Endometrium (tissue), 2 donors: ENCODE measurements around the gene OR51A7.
"Not testable (repeated sequence)": the region's sequence is repeated elsewhere in the genome, so short reads cannot be mapped to it uniquely, and the experiment has no call there.

ENCODE experiments used
- FAIRE-seq: peaks from 2 replicates; lab custom pipeline; 2012; peaks lifted over from hg19 to GRCh38; lab: Jason Lieb, UNC
- donor health status: control.
- donor health status: control.

Gene OR51A7, protein sequence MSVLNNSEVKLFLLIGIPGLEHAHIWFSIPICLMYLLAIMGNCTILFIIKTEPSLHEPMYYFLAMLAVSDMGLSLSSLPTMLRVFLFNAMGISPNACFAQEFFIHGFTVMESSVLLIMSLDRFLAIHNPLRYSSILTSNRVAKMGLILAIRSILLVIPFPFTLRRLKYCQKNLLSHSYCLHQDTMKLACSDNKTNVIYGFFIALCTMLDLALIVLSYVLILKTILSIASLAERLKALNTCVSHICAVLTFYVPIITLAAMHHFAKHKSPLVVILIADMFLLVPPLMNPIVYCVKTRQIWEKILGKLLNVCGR

DNA sequence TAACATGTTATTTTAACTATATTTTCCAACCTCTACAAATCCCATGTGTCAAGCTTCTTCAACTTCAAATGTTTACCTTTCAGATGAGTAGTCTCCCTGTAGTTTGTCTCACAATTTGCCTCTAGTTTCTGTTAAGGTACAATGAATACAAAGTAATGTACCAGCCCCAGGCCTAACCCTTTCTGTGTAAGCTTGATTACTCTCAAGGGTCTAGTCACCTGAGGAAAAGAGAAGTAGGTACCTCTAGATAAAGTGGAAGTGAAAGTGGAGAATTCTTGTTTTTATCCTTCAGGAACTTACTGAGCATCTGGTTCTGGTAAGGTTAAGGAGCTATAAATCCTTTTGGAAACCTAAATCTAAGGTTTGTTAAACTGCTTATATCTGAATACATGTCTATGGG, at the start of gene OR51A7:
TSS of gene OR51A7 (plus strand) at position 300 of the 400 bp plus-strand sequence. CDS start 3,587 bp downstream, outside the sequence.
- no peak for FAIRE-seq

DNA sequence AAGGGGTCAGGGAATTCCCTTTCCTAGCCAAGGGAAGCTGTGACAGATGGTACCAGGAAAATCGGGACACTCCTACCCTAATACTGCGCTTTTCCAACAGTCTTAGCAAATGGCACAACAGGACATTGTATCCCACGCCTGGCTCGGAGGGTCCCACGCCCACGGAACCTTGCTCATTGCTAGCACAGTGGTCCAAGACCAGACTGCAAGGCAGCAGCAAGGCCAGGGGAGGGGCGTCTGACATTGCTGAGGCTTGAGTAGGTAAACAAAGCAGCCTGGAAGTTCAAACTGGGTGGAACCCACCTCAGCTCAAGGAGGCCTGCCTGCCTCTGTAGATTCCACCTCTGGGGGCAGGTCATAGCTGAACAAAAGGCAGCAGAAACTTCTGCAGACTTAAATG, 49.3 kb upstream of the OR51A7 start:
- FAIRE-seq, result not testable (repeated sequence)

DNA sequence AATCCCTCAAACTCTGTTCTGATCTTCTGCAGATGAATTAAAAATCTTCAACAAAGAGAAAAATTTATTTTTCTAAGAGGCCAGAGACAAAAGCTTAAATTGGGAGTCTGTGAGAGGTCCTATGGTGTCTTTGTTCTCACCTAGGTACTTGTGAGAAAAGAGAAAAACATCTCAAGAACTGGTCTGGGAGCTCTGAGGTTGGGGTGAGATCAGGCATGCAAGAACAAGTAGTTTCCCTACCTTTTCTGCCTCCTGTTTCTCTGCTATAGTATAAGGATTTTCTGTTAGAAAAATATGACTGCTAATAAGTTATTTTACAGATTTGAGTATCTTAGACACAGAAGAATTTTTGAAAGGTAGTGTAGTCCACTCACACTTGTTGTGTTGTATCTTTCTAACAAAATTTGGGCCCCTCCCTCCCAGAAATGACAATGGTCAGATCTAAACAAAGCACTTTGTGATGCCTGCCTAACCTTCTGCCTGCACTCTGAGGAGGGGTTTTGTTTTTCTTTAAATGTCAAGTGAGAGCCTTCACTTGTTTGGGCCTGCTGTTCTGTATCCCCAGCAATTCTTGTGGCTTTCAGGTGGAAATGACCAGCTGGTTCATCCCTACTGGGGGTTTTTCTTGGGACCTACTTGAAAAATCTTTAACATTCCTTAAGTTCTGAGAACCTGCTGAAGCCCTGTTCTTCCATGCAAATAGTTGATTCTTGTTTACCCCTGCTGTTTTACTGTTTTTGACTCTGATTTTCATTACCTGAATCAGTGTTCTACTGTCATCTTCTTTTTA, 40.9 kb upstream of the OR51A7 start:
- FAIRE-seq, result no peak

DNA sequence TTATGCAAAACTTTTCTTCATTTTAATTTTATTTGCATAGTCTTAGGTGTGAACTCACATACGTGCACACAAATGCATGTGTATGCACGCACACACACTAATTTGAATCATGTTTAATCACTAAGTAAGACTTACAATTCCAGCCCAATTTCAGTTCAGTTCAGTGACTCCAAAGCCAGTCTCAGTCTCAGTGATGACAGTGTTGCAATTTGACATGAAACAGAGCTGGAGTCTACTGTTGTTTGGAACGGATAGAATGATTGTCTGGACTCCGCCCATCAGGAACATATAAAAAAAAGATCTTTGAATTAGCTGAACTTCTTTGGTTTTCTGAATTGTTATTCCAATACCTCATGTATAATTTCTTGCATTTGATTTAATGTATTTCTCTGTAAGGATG, 39.7 kb upstream of the OR51A7 start:
- no peak for FAIRE-seq

DNA sequence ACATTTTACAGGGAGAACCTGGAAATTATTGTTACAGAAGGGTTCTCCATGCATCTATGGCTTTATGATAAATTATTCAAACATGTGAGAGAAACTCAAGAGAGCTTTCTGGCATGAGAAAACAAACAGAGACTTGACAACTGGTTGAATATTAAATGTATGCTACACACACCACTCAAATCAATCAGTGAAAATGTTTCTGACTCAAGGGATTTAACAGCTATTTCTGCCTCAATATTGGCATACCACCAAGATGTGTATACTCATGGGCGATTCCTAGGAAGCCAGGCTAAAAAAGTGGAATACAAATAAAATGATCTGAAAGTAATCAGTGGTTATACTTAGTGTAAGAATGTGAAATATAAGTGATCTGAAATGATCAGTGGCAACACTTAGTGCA, 37.7 kb upstream of the OR51A7 start:
- no peak for FAIRE-seq

DNA sequence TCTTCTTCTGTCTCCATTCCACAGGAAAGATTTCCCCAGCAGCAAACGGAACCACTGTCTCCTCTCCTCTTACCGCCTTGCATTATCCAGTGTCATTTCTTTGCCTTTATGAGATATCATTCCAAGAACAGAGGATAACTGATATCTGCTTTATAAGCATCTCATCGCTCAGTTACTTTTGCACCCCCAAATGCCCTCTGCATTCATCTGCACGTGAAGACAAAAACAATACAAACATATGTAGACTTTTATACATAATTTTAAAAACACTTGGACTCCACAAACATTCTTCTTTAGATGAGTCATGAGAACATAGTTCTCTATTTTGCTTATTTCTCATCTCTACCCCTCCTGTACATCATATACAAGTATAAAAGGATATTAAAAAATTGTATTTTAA, 22.4 kb upstream of the OR51A7 start:
- no peak for FAIRE-seq

DNA sequence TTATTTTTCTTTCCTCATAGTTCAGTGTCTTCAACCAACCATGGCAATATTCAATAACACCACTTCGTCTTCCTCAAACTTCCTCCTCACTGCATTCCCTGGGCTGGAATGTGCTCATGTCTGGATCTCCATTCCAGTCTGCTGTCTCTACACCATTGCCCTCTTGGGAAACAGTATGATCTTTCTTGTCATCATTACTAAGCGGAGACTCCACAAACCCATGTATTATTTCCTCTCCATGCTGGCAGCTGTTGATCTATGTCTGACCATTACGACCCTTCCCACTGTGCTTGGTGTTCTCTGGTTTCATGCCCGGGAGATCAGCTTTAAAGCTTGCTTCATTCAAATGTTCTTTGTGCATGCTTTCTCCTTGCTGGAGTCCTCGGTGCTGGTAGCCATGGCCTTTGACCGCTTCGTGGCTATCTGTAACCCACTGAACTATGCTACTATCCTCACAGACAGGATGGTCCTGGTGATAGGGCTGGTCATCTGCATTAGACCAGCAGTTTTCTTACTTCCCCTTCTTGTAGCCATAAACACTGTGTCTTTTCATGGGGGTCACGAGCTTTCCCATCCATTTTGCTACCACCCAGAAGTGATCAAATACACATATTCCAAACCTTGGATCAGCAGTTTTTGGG, 21.6 kb upstream of the OR51A7 start, which contains the start of gene OR51T1:
TSS of gene OR51T1 (plus strand) at position 41 of the 641 bp plus-strand sequence. CDS start at position 41, 0 bp downstream.
- FAIRE-seq, result no peak

DNA sequence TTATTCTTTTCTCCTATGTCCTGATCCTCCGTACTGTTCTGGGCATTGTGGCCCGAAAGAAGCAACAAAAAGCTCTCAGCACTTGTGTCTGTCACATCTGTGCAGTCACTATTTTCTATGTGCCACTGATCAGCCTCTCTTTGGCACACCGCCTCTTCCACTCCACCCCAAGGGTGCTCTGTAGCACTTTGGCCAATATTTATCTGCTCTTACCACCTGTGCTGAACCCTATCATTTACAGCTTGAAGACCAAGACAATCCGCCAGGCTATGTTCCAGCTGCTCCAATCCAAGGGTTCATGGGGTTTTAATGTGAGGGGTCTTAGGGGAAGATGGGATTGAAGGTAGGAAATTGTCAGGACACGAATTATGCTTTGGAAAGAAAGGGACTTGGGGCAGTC, 21.0 kb upstream of the OR51A7 start:
- FAIRE-seq, result no peak

DNA sequence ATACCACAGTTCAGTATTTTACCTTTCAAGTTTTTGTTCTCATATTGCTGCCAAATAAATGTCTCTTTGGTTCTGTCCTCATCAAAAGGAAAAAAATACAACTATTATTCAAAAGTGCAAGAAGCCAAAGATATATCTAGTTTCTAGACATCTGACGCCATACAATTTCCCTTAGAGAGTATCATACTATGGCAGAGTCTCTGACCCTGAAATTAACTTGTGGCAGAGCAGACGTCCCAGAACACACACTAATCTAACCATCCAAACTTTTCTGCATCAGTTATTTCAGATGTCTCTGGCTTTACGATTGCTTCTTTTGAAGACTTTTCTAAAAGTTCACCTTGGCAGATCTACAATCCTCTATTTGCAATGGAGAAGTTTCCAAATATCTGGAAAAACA, 19.2 kb upstream of the OR51A7 start:
- no peak for FAIRE-seq

DNA sequence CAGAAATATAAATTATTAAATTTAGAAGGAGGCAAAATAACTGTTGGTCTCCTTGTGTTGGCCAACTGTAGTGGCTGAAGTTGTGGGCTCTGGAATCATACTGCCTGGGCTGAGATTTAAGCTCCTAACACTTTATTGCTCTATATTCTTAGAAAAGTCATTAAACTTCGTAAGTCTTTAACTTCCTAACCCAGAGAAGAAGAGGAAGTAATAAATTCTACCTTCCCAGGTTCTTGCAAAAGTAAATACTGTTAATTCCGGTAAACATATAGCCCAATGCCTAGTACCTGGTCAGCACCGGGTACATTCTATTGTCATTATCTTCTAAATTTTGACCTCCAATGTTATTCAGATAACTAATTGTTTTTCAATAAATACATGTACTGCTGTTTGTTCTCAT, 17.4 kb upstream of the OR51A7 start:
- FAIRE-seq, result no peak

DNA sequence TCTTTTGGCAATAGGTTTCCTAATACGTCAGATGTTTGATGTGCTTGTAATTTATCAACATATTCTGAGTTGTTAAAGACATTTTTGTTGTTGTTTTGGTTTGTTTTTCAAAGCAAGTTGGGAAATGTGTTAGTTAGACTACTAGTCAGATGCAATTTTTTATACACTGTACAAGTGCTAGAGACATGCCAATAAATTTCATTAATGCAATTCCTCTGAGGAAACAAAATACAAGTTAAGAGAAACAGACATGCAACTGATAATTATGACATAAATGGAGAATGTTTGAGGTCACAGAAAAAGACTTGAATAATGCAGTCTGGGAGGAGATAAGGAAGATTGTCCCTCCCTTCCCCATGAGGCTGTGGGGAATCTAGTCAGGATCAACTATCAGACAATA, 16.0 kb upstream of the OR51A7 start:
- no peak for FAIRE-seq

DNA sequence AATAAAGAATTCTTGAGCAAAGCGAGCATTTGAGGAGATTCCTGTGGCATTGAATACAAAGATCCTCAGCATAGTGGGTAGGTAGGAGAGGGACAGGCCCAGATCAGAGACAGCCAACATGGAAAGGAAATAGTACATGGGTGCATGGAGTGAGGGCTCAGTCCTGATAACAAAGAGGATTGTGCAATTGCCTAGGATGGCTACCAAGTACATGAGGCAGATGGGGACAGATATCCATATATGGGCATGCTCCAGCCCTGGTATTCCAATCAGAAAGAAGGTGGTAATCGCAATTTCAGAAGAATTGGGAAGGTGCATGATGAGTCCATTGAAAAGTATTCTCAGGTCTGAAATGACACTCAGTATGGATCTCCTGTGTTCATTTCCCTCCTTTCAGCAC, 13.3 kb upstream of the OR51A7 start:
- FAIRE-seq, result no peak

DNA sequence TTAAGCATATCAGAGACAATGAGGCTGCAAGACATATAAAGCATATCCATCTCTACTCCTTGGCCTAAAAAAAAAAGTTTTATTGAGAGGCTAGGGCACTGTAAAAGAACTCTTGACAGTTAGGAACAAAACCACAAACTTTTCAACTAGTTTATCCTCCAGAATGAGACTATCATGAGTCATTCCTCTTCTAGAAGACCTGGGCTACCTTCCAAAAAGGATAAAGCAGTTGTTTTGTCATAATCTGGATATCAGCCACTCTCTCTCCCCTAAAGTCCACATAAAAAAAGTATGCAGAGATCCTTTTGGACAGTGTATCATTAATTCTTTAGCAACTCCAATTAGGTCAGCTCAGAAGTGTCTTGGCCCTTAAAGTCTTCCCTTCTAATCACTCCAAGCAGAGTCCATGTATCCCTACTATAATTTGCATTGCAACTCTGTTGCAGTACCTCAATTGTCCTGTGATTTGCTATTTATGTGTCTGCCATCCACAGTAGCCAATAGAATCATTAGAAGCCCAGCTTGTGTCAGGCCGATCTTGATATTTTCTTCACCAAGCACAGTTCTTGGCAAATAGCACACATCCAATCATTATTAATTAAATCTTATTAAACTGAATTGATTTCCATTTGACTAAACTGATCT, 11.5 kb upstream of the OR51A7 start:
- FAIRE-seq, result no peak

DNA sequence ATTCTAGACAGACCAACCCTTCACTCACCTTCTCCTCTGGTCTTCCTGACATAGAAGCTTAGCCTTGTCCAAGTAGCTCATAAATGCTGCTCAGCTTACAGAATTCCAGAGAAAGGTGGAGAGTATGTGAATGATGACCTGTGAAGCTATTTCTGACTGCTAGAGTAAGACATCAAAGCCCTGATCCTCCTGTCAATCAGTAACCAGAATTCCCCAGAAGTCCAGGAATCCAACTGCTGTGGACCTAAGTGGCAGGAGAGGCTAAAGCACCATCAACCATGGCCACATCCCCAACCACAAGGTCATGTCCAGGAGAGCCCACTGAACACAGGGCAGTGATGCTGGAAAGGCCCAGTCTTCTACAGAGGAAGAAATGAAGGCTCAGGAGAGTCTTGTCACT, 13.0 kb downstream of the OR51A7 start:
- FAIRE-seq, result no peak

DNA sequence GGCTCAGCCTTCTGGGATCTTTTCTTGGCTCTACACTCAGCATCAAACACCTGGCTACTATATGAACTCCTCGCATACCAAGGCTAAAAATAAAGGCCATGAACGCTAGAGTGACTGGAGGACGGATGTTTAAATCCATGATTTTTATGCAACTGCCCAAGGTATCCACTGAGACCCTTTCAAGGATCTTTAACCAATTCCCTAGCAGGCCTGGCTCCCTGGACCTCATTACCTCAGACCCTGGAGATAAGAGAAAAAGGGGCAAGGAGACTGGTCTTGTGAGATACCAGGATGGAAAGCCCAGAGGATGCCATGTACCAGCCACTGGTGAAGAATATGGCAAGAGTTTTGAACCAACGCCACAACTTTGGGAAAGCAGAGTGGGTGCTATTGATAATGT, 15.7 kb downstream of the OR51A7 start, which contains the start of gene OR51G2:
TSS of gene OR51G2 (minus strand) at position 101 of the 400 bp plus-strand sequence. CDS start 3,687 bp downstream, outside the sequence.
- no peak for FAIRE-seq

DNA sequence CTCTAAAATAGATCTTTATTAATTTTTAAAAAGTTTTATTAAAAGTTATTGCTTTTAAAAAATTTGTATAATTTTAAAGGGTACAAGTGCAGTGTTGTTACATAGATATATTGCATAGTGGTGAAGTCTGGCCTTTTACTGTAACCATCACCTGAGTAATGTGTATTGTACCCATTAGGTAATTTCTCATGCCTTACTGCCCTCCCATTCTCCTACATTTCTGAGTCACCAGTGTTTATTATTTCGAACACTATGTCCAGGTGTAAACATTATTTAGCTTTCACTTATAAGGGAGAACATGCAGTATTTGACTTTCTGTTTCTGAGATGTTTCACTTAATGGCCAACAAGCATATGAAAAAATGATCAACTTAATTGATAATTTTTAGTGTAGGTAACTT, 18.2 kb downstream of the OR51A7 start:
- FAIRE-seq, result no peak

DNA sequence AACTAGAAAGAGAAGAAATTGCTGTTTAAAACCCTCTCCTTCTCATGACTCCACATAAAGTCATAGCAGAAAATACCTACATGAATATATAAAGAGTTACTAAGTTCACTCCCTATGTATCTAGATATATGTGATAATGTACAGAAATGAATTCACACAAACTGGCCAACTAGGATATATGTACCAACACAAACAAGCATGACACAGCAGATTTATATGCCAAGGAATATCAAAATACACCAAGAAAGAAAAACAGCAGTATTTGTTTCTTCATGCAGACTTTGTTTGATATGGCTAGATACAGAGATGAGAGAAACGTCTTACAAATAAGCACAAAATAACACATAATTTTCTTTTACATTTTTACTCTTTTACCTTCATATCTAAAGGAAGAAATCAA, 18.7 kb downstream of the OR51A7 start:
- no peak for FAIRE-seq

DNA sequence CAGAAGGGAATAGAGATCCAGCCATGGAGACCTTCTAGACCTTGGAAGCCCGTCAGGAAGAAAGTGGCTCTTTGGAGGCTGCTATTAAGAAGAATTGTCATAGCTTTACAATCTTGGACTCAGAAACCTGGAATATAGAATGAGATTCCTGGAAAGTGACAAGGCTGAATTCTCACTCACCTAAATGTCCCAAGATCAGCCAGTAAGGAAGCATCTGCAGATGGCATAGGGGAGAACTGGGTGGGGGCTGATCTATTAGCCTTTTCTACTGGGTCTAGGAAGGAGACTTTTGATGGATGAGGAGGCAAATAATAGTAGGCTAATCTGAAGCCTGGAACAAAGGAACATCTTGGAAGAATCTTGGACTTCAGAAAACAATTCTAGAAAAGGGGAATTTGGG, 20.7 kb downstream of the OR51A7 start, which contains the start of gene OR51G1:
TSS of gene OR51G1 (minus strand) at position 101 of the 400 bp plus-strand sequence. CDS start at position 101, 0 bp downstream.
- no peak for FAIRE-seq

DNA sequence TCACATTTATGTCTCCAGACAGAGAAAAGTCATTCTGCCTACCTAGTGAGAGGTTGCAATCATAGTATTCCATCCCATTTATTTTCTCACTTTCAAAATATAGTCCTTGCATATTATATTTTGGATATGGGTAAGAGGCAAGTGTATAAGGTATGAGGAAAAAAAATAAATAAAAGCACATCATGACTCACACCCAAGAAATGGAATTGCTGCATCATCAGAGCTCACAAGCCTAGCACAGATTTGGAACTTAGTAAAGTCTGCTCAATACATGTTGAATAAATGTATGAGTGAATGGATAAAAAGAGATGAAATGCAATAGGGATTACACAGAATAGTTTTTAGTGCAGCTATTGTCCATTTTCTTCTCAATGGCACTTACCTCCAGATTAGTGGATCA, 23.0 kb downstream of the OR51A7 start:
- no peak for FAIRE-seq

DNA sequence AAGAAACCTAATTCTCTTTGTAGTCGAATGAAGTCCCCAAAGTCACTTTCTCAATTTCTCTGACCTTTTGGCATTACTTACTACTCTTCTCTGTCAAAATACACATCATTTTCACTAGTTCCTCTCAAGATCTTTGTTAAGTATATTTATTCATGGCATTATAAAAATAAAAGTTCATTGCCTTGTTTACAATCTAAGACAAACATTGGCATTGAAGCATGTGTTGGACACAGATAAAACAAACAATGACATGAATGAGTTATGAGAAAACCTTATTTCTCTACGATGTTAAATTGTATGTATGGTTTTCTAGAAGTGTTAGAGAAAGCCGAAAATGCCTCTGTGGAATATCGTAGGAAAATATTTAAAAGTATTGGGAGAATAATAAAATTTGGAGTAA, 29.2 kb downstream of the OR51A7 start:
- no peak for FAIRE-seq

DNA sequence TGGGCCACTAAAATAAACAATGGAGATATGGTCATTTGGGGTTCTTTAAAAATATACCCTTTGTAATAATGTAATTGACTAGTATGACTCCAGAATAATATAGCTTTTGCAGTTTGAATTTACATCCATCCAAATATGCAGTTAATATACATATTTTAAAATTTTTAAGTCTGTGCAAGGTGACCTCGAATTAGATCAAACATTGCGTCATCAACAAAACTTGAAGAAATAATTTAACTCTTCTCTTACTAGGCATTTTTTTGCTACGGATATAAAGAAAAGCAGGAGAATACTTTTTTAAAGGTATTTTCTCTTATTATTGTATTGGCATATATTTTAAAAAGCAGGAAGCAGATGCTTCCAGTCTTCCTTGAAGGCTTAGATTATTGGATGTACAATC, 33.2 kb downstream of the OR51A7 start:
- FAIRE-seq, result no peak

DNA sequence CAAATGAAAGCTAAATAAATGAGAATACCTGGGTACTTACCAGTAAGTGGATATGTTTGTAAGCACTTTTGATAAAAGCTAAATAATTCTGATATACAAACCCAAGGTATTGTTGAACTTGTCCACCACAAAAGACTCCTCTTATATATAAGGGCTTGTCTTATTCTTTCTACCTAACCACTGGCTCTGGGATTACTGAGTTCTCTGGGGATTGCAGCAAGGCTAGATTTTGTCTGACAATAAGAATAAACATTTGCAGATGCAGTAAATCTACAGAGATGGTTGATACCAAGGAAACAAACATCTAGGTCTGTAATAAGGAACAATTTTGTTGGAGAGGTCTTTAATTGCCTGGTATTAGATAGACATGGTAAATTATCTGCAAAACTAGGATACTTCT, 43.9 kb downstream of the OR51A7 start, which contains the start of gene OR51A4:
TSS of gene OR51A4 (minus strand) at position 101 of the 400 bp plus-strand sequence. CDS start 505 bp downstream, outside the sequence.
- FAIRE-seq, result no peak
